Pancreas (tissue), 10 donors: ENCODE results near the gene SSBP3. TPM values are rescaled to one million over a fixed set of nuclear protein-coding genes. Genes with fewer than 3 reads are reported as not detected.
A peak's percentile ranks its signal among the peaks of the same experiment; 100 is the strongest.

ENCODE experiments used
- ATAC-seq, 4 donors: fragments of 200-7000 bp; cut with Tn5 transposase; one replicate each; pipeline versions ENCODE4 v1.8.0 to v1.9.1; 2020; ENCODE audit warnings: mild to moderate bottlenecking in 4 of 4, moderate library complexity in 4 of 4
- DNase-seq, 6 donors: peaks; one replicate each; pipeline ENCODE4 v3.0.0-alpha.2; 2020
- FAIRE-seq: peaks from 2 replicates; lab custom pipeline; 2012; peaks lifted over from hg19 to GRCh38; lab: Jason Lieb, UNC
- H3K27ac ChIP-seq, 4 donors: fragments of 200-600 bp; sonication (generic); 1 replicate in 3 of 4; 2 replicates in 1 of 4; pipeline versions ENCODE4 v1.5.0 to v1.8.0; 2020
- H3K27me3 ChIP-seq, 4 donors: fragments of 200-600 bp; one replicate each; pipeline ENCODE4 v1.8.0; 2021
- H3K36me3 ChIP-seq, 3 donors: fragments of 200-600 bp; sonication (generic) in 1 of 3; one replicate each; pipeline versions ENCODE4 v1.5.0 to v1.8.0; 2020 to 2021
- H3K4me1 ChIP-seq, 3 donors: fragments of 200-600 bp; one replicate each; pipeline ENCODE4 v1.8.0; 2021
- H3K4me3 ChIP-seq, 4 donors: fragments of 200-600 bp; sonication (generic) in 2 of 4; one replicate each; pipeline versions ENCODE4 v1.5.0 to v1.8.0; 2020 to 2021
- H3K9me3 ChIP-seq, 4 donors: fragments of 200-600 bp; one replicate each; pipeline ENCODE4 v1.8.0; 2021
- CTCF ChIP-seq, 4 donors: fragments of 200-600 bp; sonication (generic) in 3 of 4; IDR thresholded peaks; one replicate each; pipeline versions ENCODE4 v1.5.0 to v1.8.0; 2021; ENCODE audit warnings: antibody characterized with exemption in 4 of 4
- WGBS, 2 donors: extraction: QIAGEN DNeasy Blood & Tissue Kit; methylation state at CpG; one replicate each; pipeline ENCODE4 v1.1.7; 2013; 5-methylcytosine and 5-hydroxymethylcytosine counted together
- intact Hi-C, 3 donors: fragments of 100-400 bp; cut with DNase I; formaldehyde crosslinking; loops; one replicate each; pipeline versions ENCODE4 v1.11.1 to v1.14.2; 2022
- polyA plus RNA-seq, 2 donors: library from polyadenylated mRNA; stranded (reverse); fragments of 200-250 nt; gene quantifications; one replicate each; pipeline ENCODE4 v1.2.3, GENCODE V29; 2013
- total RNA-seq, 6 donors: library from RNA; stranded (reverse); fragmentation: NEBNext Ultra II Directional in 4 of 6; extraction: Animal tissue kit (Norgen Biotek cat#: 25700) in 4 of 6; gene quantifications; one replicate each; pipeline versions ENCODE4 v1.2.1 to v1.2.4, GENCODE V29; 2021 to 2023
- donor health status: healthy with polysubstance abuse.
- donor health status: DM: no; HTN: no; CAD: no; lungs with moderate emphysema.
- donor health status: DM: no; HTN: no; CAD: no.
- donor health status: control.
- donor health status: control.
- donor health status: Bipolar disorder and iron deficiency.
- donor health status: DM: yes; HTN: yes; CAD: no.
- donor health status: DM: no; HTN: no; CAD: no.
- donor health status: DM: no; HTN: no; CAD: no.
- donor health status: DM: yes; HTN: yes; CAD: no.

SSBP3 gene
- total and polyA plus RNA-seq, 8 donors: 16.4 to 31.0 (median 22.9) TPM

DNA sequence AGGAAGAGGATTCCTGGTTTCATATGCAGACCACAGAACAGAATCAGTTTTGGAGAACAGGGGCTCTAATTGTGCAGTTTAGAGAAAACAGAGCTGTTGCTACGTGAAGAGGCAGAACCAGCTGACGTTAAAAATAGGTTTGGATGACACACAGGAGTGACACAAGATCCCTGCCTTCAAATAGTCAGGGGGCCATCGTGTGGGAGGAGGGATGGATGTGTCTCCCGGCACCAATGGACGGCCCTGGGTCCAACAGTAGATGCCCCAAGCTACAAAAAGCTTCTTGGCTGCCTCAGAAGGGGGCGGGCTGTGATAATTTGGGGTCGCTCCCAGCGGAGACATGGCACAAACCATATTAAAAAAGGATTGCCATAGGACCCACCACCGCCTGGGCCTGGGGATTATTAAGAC, 118.4 kb downstream of the SSBP3 start:
- intact Hi-C loops: loop anchor here in 1 of 3 donors (10.0 kb wide), 1 partner anchor 107 kb away; no protein-coding TSS in a partner anchor
- Histone ChIP-seq H3K27me3 (no peaks in the 10 kb centered on the region), H3K4me3 (no peak overlapping the region), H3K36me3 (no peaks in the 10 kb centered on the region), H3K27ac (peak overlapping the region; percentile 26 to 62 (median 46)), H3K9me3 (no peaks in the 10 kb centered on the region), H3K4me1 (peaks cover 4 to 41% (median 31%) of the 10 kb centered on the region in 3 donors)
- no peak for TF ChIP-seq CTCF (IDR thresholded peaks at IDR 0.05)
- no peak for ATAC-seq
- FAIRE-seq: no peak
- DNase-seq: no peak
- WGBS, 2 donors: 83 to 84% methylated on average over 9 of the region's 9 CpGs

DNA sequence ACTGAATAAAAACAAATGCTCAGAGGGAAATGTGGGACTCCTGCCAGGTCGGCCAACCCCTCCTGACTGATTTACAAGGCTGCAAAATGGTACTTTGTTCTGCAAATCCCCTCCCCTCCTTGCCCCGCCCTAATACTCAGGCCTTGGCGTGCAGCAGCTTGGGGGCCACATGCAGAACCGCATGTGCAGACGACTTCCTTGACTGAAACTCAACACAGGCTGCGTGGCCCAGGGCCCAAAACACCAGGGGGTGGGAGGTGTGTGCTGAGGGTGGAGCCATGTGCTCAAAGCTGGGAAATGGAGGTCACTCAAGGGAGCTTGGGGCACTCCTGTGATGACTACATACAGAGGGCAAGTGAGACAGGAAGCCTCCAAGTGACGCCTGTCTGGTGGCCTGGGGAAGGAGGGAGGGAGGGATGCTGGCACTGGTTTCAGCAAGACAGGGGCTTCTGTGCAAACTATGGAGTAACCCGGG, 119.0 kb downstream of the SSBP3 start:
- WGBS, 2 donors: 31 to 39% methylated on average over 8 of the region's 8 CpGs
- FAIRE-seq: no peak
- Histone ChIP-seq H3K27me3 (no peaks in the 10 kb centered on the region), H3K4me3 (no peak overlapping the region), H3K4me1 (peaks cover 8 to 47% (median 37%) of the 10 kb centered on the region in 3 donors), H3K36me3 (no peaks in the 10 kb centered on the region), H3K27ac (peak overlapping the region; percentile 26 to 62 (median 46)), H3K9me3 (no peaks in the 10 kb centered on the region)
- TF ChIP-seq CTCF (IDR thresholded peaks at IDR 0.05): no peak
- intact Hi-C loops: loop anchor here in 1 of 3 donors (10.0 kb wide), 1 partner anchor 108 kb away; no protein-coding TSS in a partner anchor
- peak; percentile 65 to 85 (median 77) for DNase-seq
- peak; percentile 58 to 80 (median 78) for ATAC-seq

- intact Hi-C loops: loop anchor here in 1 of 3 donors (10.0 kb wide), 1 partner anchor 109 kb away; no protein-coding TSS in a partner anchor
- DNase-seq (no peak), ATAC-seq (no peak), FAIRE-seq (no peak)
- peak overlapping the region in 2 of 4 donors; percentile 29 to 57 for H3K27ac ChIP-seq
- WGBS, 2 donors: 73 to 74% methylated on average over 5 of the region's 5 CpGs
- no peaks in the 10 kb centered on the region for H3K27me3 ChIP-seq
- no peak for TF ChIP-seq CTCF (IDR thresholded peaks at IDR 0.05)
- H3K4me1 ChIP-seq: peaks cover 13 to 42% (median 42%) of the 10 kb centered on the region in 3 donors
- H3K36me3 ChIP-seq: no peaks in the 10 kb centered on the region
- H3K4me3 ChIP-seq: no peak overlapping the region
- no peaks in the 10 kb centered on the region for H3K9me3 ChIP-seq
Observed at GRCh38 chr1:54285815-54286345, 120.3 kb downstream of the SSBP3 start.

DNA sequence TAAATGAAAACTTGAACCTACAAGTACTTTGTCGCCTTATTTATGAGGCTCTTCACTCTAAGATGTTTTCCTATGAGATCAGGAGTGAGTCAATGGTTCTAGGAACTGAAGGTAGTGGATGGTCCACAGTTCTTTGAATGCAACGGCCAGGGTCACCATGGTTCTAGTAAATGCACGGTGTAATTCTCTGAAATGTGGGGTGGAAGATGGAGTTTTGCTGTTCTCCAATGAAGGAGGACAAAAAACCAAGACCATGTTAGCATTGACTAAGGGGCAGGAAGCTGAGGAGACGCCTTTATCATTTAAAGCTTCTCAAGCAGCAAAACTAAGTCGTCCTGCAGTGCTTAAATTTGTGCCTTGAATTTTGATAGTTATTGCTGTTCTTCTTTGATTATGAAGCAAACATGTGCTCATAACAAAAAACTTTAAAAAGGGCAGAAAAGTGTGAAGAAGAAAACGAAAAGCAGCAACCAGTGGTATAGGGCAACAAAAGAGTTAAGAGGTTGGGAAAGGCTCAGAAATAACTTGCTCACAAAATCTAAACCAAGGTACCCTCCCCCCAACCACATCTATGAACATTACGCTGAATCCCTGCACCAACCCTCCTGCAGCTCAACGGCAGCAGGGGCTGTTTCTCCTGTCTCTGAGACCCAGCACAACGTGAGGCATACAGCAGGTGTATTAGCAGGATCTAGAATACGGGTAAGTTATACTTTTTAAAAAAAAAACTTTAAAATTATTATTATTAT, 121.2 kb downstream of the SSBP3 start:
- DNase-seq (no peak), FAIRE-seq (no peak), ATAC-seq (no peak)
- Histone ChIP-seq H3K27me3 (no peaks in the 10 kb centered on the region), H3K4me3 (no peak overlapping the region), H3K4me1 (peaks cover 13 to 33% (median 33%) of the 10 kb centered on the region in 3 donors), H3K9me3 (no peaks in the 10 kb centered on the region), H3K27ac (no peak overlapping the region), H3K36me3 (no peaks in the 10 kb centered on the region)
- WGBS, 2 donors: 88 to 93% methylated on average over 10 of the region's 10 CpGs
- TF ChIP-seq CTCF (IDR thresholded peaks at IDR 0.05): no peak
- intact Hi-C loops: loop anchor here in 1 of 3 donors (10.0 kb wide), 1 partner anchor 110 kb away; no protein-coding TSS in a partner anchor
